BE2C (cell line): Measurements from ENCODE around the gene CTNNBL1.

Experiments
- DNase-seq: peaks from one replicate; pipeline ENCODE4 v3.0.0-alpha.2; 2020
- H3K27me3 ChIP-seq: fragments of 250-450 bp; sonication (Bioruptor Pico); 2 replicates; pipeline ENCODE4 v1.5.1; 2020; ENCODE audit warnings: mild to moderate bottlenecking
- H3K36me3 ChIP-seq: fragments of 250-450 bp; sonication (Bioruptor Pico); 2 replicates; pipeline ENCODE4 v1.5.1; 2020; ENCODE audit warnings: mild to moderate bottlenecking
- H3K4me1 ChIP-seq: fragments of 250-450 bp; sonication (Bioruptor Pico); 2 replicates; pipeline ENCODE4 v1.5.1; 2020
- H3K4me3 ChIP-seq: 2 replicates; pipeline ENCODE4 v1.5.1; 2011; ENCODE audit warnings: low read depth, low read length
- H3K9me3 ChIP-seq: fragments of 250-450 bp; sonication (Bioruptor Pico); 2 replicates; pipeline ENCODE4 v1.5.1; 2020
- CTCF ChIP-seq: IDR thresholded peaks from 2 replicates; pipeline ENCODE4 v1.5.1; 2012; ENCODE audit warnings: mild to moderate bottlenecking, low read depth, low read length

The CTNNBL1 gene

GRCh38 chr20:37796733-37797132 is 102.9 kb downstream of the CTNNBL1 start:
- no peak for TF ChIP-seq CTCF
- H3K9me3 ChIP-seq = no peaks in the 10 kb centered on the region
- H3K4me3 ChIP-seq = no peak overlapping the region
- no peak for DNase-seq
- peaks cover 9% of the 10 kb centered on the region for H3K36me3 ChIP-seq
- no peaks in the 10 kb centered on the region for H3K27me3 ChIP-seq
- no peaks in the 10 kb centered on the region for H3K4me1 ChIP-seq

GRCh38 chr20:37797669-37798175 is 103.9 kb downstream of the CTNNBL1 start:
- Histone ChIP-seq H3K4me1 (no peaks in the 10 kb centered on the region), H3K27me3 (no peaks in the 10 kb centered on the region), H3K4me3 (no peak overlapping the region), H3K9me3 (no peaks in the 10 kb centered on the region), H3K36me3 (peaks cover 12% of the 10 kb centered on the region)
- no peak for DNase-seq
- TF ChIP-seq CTCF = no peak

GRCh38 chr20:37798312-37798711 is 104.5 kb downstream of the CTNNBL1 start:
- H3K27me3 ChIP-seq = no peaks in the 10 kb centered on the region
- no peak for DNase-seq
- TF ChIP-seq CTCF = no peak
- H3K4me1 ChIP-seq = peaks cover 3% of the 10 kb centered on the region; the same call in 1 of the 2 replicates
- H3K9me3 ChIP-seq = no peaks in the 10 kb centered on the region
- no peak overlapping the region for H3K4me3 ChIP-seq
- peaks cover 12% of the 10 kb centered on the region for H3K36me3 ChIP-seq

GRCh38 chr20:37800618-37801017 is 106.8 kb downstream of the CTNNBL1 start:
- Histone ChIP-seq H3K27me3 (no peaks in the 10 kb centered on the region), H3K36me3 (peaks cover 15% of the 10 kb centered on the region), H3K4me3 (no peak overlapping the region), H3K9me3 (no peaks in the 10 kb centered on the region), H3K4me1 (peaks cover 17% of the 10 kb centered on the region)
- no peak for TF ChIP-seq CTCF
- no peak for DNase-seq

- no peak for TF ChIP-seq CTCF
- H3K9me3 ChIP-seq = no peaks in the 10 kb centered on the region
- H3K36me3 ChIP-seq = peaks cover 13% of the 10 kb centered on the region
- no peak overlapping the region for H3K4me3 ChIP-seq
- peaks cover 17% of the 10 kb centered on the region for H3K4me1 ChIP-seq
- H3K27me3 ChIP-seq = no peaks in the 10 kb centered on the region
- DNase-seq = no peak
Measured at GRCh38 chr20:37801921-37802320, 108.1 kb downstream of the CTNNBL1 start.

GRCh38 chr20:37803438-37804307 is 109.8 kb downstream of the CTNNBL1 start:
- TF ChIP-seq CTCF = no peak
- H3K36me3 ChIP-seq = peaks cover 13% of the 10 kb centered on the region; the same call in 1 of the 2 replicates
- no peak overlapping the region for H3K4me3 ChIP-seq
- peaks cover 17% of the 10 kb centered on the region for H3K4me1 ChIP-seq
- no peaks in the 10 kb centered on the region for H3K9me3 ChIP-seq
- DNase-seq = no peak
- H3K27me3 ChIP-seq = no peaks in the 10 kb centered on the region
